ENCODE measurements around the gene ERG. TPM values are rescaled to one million over a fixed set of nuclear protein-coding genes. Genes with fewer than 3 reads are reported as not detected.

Gene ERG
- total and polyA plus RNA-seq, 4 donors, result 3.3 to 6.0 (median 4.1) TPM

GRCh38 chr21:38542263-38542662 lies 44.0 kb upstream of the ERG start:
- H3K9ac ChIP-seq (ENCODE audit: low read depth in 1 of 2, low read length in 2 of 2), result no peak overlapping the region
- H3K27me3 ChIP-seq (ENCODE audit: control insufficient read depth in 4 of 4, insufficient read depth in 4 of 4, low read length in 3 of 4), result peaks cover 0 to 2% (median 0%) of the 10 kb centered on the region in 4 donors
- no peaks in the 10 kb centered on the region for H3K9me3 ChIP-seq (ENCODE audit: control insufficient read depth in 4 of 4, low read length in 3 of 4)
- H3K27ac ChIP-seq (ENCODE audit: low read depth in 1 of 2, low read length in 2 of 2), result no peak overlapping the region
- no peak overlapping the region for H3K4me3 ChIP-seq (ENCODE audit: low read depth in 1 of 3, low read length in 3 of 3)
- no peaks in the 10 kb centered on the region for H3K36me3 ChIP-seq (ENCODE audit: control insufficient read depth in 4 of 4, insufficient read depth in 3 of 4, low read depth in 1 of 4, low read length in 3 of 4)
- peaks cover 0 to 1% (median 0%) of the 10 kb centered on the region in 4 donors for H3K4me1 ChIP-seq (ENCODE audit: control insufficient read depth in 4 of 4, insufficient read depth in 4 of 4, low read length in 3 of 4)
- WGBS, result 80% methylated on average over 4 of the region's 4 CpGs
- TF ChIP-seq HNF4G (IDR thresholded peaks at IDR 0.05) (no peak), SP1 (IDR thresholded peaks at IDR 0.05) (no peak), RXRA (IDR thresholded peaks at IDR 0.05) (no peak), GABPA (IDR thresholded peaks at IDR 0.05 in 1 of 2, conservative IDR thresholded peaks at IDR 0.05 in 1 of 2) (no peak), REST (IDR thresholded peaks at IDR 0.05) (no peak), FOXA1 (IDR thresholded peaks at IDR 0.05) (no peak), NR2F2 (IDR thresholded peaks at IDR 0.05) (no peak), JUND (IDR thresholded peaks at IDR 0.05) (no peak), HNF4A (conservative IDR thresholded peaks at IDR 0.05) (no peak)
- TF ChIP-seq, protein P1, sequence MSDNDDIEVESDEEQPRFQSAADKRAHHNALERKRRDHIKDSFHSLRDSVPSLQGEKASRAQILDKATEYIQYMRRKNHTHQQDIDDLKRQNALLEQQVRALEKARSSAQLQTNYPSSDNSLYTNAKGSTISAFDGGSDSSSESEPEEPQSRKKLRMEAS (IDR thresholded peaks at IDR 0.05), result no peak
- TF ChIP-seq, protein P2, sequence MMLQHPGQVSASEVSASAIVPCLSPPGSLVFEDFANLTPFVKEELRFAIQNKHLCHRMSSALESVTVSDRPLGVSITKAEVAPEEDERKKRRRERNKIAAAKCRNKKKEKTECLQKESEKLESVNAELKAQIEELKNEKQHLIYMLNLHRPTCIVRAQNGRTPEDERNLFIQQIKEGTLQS (IDR thresholded peaks at IDR 0.05), result no peak
- no peak for DNase-seq (ENCODE audit: low spot score)

DNA sequence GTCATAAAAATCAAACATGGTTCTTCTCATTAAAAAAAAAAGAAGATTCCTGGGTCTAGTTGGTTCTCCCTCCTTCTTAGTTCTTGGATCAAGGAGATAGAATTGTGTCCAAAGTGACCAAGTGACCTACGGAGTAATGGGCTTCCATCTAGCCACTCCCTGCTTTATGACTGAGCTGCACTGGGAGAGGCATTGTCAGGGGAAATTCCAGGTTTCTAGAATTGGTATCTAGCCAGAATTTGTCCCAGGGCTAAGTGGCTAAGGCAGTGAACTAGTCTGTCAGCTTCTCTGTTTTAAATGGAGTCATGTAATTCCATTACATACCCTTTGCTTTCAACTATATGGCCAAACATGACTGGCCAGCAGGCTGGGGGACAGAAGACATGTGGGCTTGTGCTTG lies 40.1 kb upstream of the ERG start:
- no peak for DNase-seq (ENCODE audit: low spot score)
- TF ChIP-seq EGR1 (IDR thresholded peaks at IDR 0.05; ENCODE audit: low read depth in 2 of 2) (no peak), RXRA (IDR thresholded peaks at IDR 0.05) (no peak), HNF4G (IDR thresholded peaks at IDR 0.05) (no peak)
- TF ChIP-seq, protein P1 (IDR thresholded peaks at IDR 0.05), result no peak
- no peak overlapping the region for H3K27ac ChIP-seq (ENCODE audit: low read depth in 1 of 2, low read length in 2 of 2)
- no peaks in the 10 kb centered on the region for H3K36me3 ChIP-seq (ENCODE audit: control insufficient read depth in 4 of 4, insufficient read depth in 3 of 4, low read depth in 1 of 4, low read length in 3 of 4)
- no peak overlapping the region for H3K4me3 ChIP-seq (ENCODE audit: low read depth in 1 of 3, low read length in 3 of 3)
- H3K27me3 ChIP-seq (ENCODE audit: control insufficient read depth in 4 of 4, insufficient read depth in 4 of 4, low read length in 3 of 4), result peaks cover 0 to 7% (median 0%) of the 10 kb centered on the region in 4 donors
- H3K9ac ChIP-seq (ENCODE audit: low read depth in 1 of 2, low read length in 2 of 2), result no peak overlapping the region
- no peaks in the 10 kb centered on the region for H3K4me1 ChIP-seq (ENCODE audit: control insufficient read depth in 4 of 4, insufficient read depth in 4 of 4, low read length in 3 of 4)
- no peaks in the 10 kb centered on the region for H3K9me3 ChIP-seq (ENCODE audit: control insufficient read depth in 4 of 4, low read length in 3 of 4)
- WGBS, result 78% methylated on average over 1 of the region's 1 CpG

GRCh38 chr21:38534591-38534990 lies 36.3 kb upstream of the ERG start:
- H3K36me3 ChIP-seq (ENCODE audit: control insufficient read depth in 4 of 4, insufficient read depth in 3 of 4, low read depth in 1 of 4, low read length in 3 of 4), result no peaks in the 10 kb centered on the region
- 71% methylated on average over 3 of the region's 3 CpGs for whole genome bisulfite sequencing
- no peaks in the 10 kb centered on the region for H3K4me1 ChIP-seq (ENCODE audit: control insufficient read depth in 4 of 4, insufficient read depth in 4 of 4, low read length in 3 of 4)
- no peak overlapping the region for H3K9ac ChIP-seq (ENCODE audit: low read depth in 1 of 2, low read length in 2 of 2)
- H3K9me3 ChIP-seq (ENCODE audit: control insufficient read depth in 4 of 4, low read length in 3 of 4), result no peaks in the 10 kb centered on the region
- no peak for DNase-seq (ENCODE audit: low spot score)
- peaks cover 0 to 5% (median 0%) of the 10 kb centered on the region in 4 donors for H3K27me3 ChIP-seq (ENCODE audit: control insufficient read depth in 4 of 4, insufficient read depth in 4 of 4, low read length in 3 of 4)
- TF ChIP-seq, protein P2 (IDR thresholded peaks at IDR 0.05), result no peak
- H3K4me3 ChIP-seq (ENCODE audit: low read depth in 1 of 3, low read length in 3 of 3), result no peak overlapping the region
- no peak overlapping the region for H3K27ac ChIP-seq (ENCODE audit: low read depth in 1 of 2, low read length in 2 of 2)
